Adipocyte (in vitro differentiated cells): Measurements from ENCODE around the gene CAST.

Source experiments
- DNase-seq: peaks from one replicate; pipeline ENCODE4 v3.0.0-alpha.2; 2015; ENCODE audit warnings: low read depth
- H3K27me3 ChIP-seq: replicated peaks from 2 replicates; pipeline ENCODE4 v1.7.0; 2013; ENCODE audit warnings: mild to moderate bottlenecking, low read length, moderate library complexity; ENCODE audit not compliant: control insufficient read depth, insufficient read depth
- H3K36me3 ChIP-seq: 2 replicates; pipeline ENCODE4 v1.7.0; 2013; ENCODE audit warnings: low read length, mild to moderate bottlenecking, moderate library complexity; ENCODE audit not compliant: control insufficient read depth, insufficient read depth, severe bottlenecking
- H3K4me1 ChIP-seq: 2 replicates; pipeline ENCODE4 v1.7.0; 2013; ENCODE audit warnings: mild to moderate bottlenecking, low read length, moderate library complexity; ENCODE audit not compliant: control insufficient read depth, insufficient read depth
- H3K4me3 ChIP-seq: 2 replicates; pipeline ENCODE4 v1.7.0; 2013; ENCODE audit warnings: mild to moderate bottlenecking, low read length, moderate library complexity
- H3K9ac ChIP-seq: 2 replicates; pipeline ENCODE4 v1.7.0; 2013; ENCODE audit warnings: mild to moderate bottlenecking, low read length, moderate library complexity
- H3K9me3 ChIP-seq: 2 replicates; pipeline ENCODE4 v1.7.0; 2013; ENCODE audit warnings: mild to moderate bottlenecking, low read length, moderate library complexity; ENCODE audit not compliant: control insufficient read depth

CAST gene

DNA sequence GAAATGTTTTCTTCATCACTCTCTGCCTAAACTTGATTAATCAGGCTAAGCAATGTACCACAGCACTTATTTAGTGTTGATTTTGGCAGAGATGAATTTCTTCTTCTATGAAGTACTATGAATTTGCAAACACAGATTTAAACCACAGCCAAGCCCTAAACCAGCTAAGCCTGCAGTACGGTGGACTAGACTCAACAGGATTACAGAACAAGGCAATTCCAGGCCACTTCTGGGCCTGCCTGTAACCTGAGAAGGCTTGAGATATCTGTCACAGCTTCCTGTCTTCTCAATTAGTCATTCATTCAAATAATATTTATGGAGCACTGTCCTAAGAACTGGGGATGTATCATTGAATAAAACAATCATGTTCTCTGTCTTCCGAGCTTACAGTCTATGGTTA lies 32.4 kb upstream of the CAST start:
- Histone ChIP-seq H3K36me3 (no peaks in the 10 kb centered on the region), H3K9me3 (no peaks in the 10 kb centered on the region), H3K4me3 (no peak overlapping the region), H3K4me1 (peaks cover 38% of the 10 kb centered on the region), H3K27me3 (no peaks in the 10 kb centered on the region), H3K9ac (no peak overlapping the region)
- peak; percentile 79 for DNase-seq

GRCh38 chr5:96633820-96634219 lies 28.4 kb upstream of the CAST start:
- no peaks in the 10 kb centered on the region for H3K27me3 ChIP-seq
- H3K4me3 ChIP-seq = no peak overlapping the region
- H3K36me3 ChIP-seq = no peaks in the 10 kb centered on the region
- peaks cover 30% of the 10 kb centered on the region for H3K4me1 ChIP-seq
- H3K9ac ChIP-seq = no peak overlapping the region
- DNase-seq = peak; percentile 62
- H3K9me3 ChIP-seq = no peaks in the 10 kb centered on the region

- H3K9ac ChIP-seq = no peak overlapping the region
- DNase-seq = no peak
- no peaks in the 10 kb centered on the region for H3K27me3 ChIP-seq
- no peaks in the 10 kb centered on the region for H3K9me3 ChIP-seq
- peaks cover 25% of the 10 kb centered on the region for H3K4me1 ChIP-seq
- H3K36me3 ChIP-seq = no peaks in the 10 kb centered on the region
- H3K4me3 ChIP-seq = no peak overlapping the region
These were observed 27.3 kb upstream of the CAST start for GRCh38 chr5:96634881-96635280.

- no peaks in the 10 kb centered on the region for H3K9me3 ChIP-seq
- no peak overlapping the region for H3K4me3 ChIP-seq
- H3K9ac ChIP-seq = no peak overlapping the region
- no peaks in the 10 kb centered on the region for H3K27me3 ChIP-seq
- peaks cover 20% of the 10 kb centered on the region for H3K4me1 ChIP-seq
- DNase-seq = no peak
- no peaks in the 10 kb centered on the region for H3K36me3 ChIP-seq
These were observed 26.1 kb upstream of the CAST start for GRCh38 chr5:96636046-96636445.

GRCh38 chr5:96636594-96636993 lies 25.6 kb upstream of the CAST start:
- DNase-seq = no peak
- peaks cover 20% of the 10 kb centered on the region for H3K4me1 ChIP-seq
- H3K9ac ChIP-seq = no peak overlapping the region
- no peaks in the 10 kb centered on the region for H3K9me3 ChIP-seq
- H3K4me3 ChIP-seq = no peak overlapping the region
- no peaks in the 10 kb centered on the region for H3K36me3 ChIP-seq
- no peaks in the 10 kb centered on the region for H3K27me3 ChIP-seq

- Histone ChIP-seq H3K9me3 (no peaks in the 10 kb centered on the region), H3K4me3 (no peak overlapping the region), H3K36me3 (no peaks in the 10 kb centered on the region), H3K9ac (no peak overlapping the region), H3K4me1 (peaks cover 20% of the 10 kb centered on the region), H3K27me3 (no peaks in the 10 kb centered on the region)
- DNase-seq = no peak
These were observed 25.0 kb upstream of the CAST start for GRCh38 chr5:96637196-96637595.

DNA sequence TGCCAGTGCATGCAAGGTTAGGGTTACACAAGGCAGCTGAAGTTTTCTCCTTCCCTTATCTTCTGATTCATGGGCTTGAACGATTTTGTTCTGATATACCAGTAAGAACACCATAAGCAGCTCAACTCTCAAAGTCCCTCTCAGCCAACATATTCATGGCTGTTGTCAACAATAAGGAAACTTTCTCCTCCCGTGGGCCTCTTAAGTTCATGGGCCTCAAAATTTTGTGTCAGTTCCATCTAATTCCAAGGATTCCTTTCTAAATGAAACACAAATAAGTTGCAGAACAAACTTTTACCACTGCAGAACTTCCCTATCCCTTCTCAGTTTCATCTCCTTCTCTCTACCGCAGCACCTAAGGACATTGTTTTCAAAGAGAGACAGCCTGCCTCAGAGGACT lies 23.6 kb upstream of the CAST start:
- H3K4me3 ChIP-seq = no peak overlapping the region
- peaks cover 18% of the 10 kb centered on the region for H3K4me1 ChIP-seq
- H3K27me3 ChIP-seq = no peaks in the 10 kb centered on the region
- peak; percentile 63 for DNase-seq
- H3K36me3 ChIP-seq = no peaks in the 10 kb centered on the region
- H3K9me3 ChIP-seq = no peaks in the 10 kb centered on the region
- H3K9ac ChIP-seq = no peak overlapping the region

- Histone ChIP-seq H3K27me3 (no peaks in the 10 kb centered on the region), H3K36me3 (no peaks in the 10 kb centered on the region), H3K4me1 (peaks cover 9% of the 10 kb centered on the region), H3K9ac (no peak overlapping the region), H3K4me3 (no peak overlapping the region), H3K9me3 (no peaks in the 10 kb centered on the region)
- no peak for DNase-seq
These were observed 21.5 kb upstream of the CAST start for GRCh38 chr5:96640696-96641095.

GRCh38 chr5:96641368-96642280 lies 20.6 kb upstream of the CAST start:
- peaks cover 9% of the 10 kb centered on the region for H3K4me1 ChIP-seq
- no peaks in the 10 kb centered on the region for H3K27me3 ChIP-seq
- no peaks in the 10 kb centered on the region for H3K36me3 ChIP-seq
- H3K9me3 ChIP-seq = no peaks in the 10 kb centered on the region
- DNase-seq = no peak
- no peak overlapping the region for H3K9ac ChIP-seq
- H3K4me3 ChIP-seq = no peak overlapping the region

DNA sequence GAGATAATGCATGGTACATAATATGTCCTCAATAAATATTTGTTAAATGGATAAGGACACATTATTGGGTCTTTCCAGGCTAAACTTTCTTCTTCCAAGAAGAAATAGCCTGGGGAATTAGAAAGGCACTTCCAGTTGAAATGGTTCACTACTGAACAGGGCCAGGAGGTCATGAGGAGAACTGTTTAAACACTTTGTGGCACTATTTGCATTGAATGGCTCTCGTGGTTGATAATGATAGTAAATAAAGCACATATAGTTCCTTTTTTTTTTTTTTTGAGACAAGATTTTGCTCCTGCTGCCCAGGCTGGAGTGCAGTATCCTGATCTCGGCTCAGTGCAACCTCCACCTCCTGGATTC lies 19.9 kb upstream of the CAST start:
- DNase-seq = no peak
- Histone ChIP-seq H3K27me3 (no peaks in the 10 kb centered on the region), H3K9me3 (no peaks in the 10 kb centered on the region), H3K9ac (no peak overlapping the region), H3K4me3 (no peak overlapping the region), H3K4me1 (peaks cover 9% of the 10 kb centered on the region), H3K36me3 (no peaks in the 10 kb centered on the region)

DNA sequence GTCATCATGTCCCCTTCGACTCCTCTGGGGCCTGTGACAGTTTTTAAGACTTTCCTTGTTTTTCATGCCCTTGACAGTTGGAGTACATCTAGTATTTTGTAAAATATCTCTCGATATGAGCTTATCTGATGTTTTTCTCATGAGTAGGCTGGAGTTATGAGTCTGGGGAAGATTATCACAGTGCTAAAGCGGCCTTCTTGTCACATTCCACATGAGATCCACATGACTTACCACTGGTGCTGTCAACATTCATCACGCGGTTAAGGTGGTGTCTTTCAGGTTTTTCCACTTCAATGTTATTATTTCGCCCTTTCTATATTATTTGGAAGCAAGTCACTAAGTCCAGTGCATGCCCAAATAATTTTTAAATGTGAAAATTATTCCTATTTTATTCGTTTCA lies 17.1 kb upstream of the CAST start:
- H3K36me3 ChIP-seq = no peaks in the 10 kb centered on the region
- no peaks in the 10 kb centered on the region for H3K27me3 ChIP-seq
- no peak overlapping the region for H3K9ac ChIP-seq
- H3K4me3 ChIP-seq = no peak overlapping the region
- no peak for DNase-seq
- peaks cover 19% of the 10 kb centered on the region for H3K4me1 ChIP-seq
- H3K9me3 ChIP-seq = no peaks in the 10 kb centered on the region

- Histone ChIP-seq H3K9me3 (no peaks in the 10 kb centered on the region), H3K27me3 (no peaks in the 10 kb centered on the region), H3K36me3 (no peaks in the 10 kb centered on the region), H3K9ac (no peak overlapping the region), H3K4me3 (no peak overlapping the region), H3K4me1 (peaks cover 20% of the 10 kb centered on the region)
- DNase-seq = no peak
These were observed 14.2 kb upstream of the CAST start for GRCh38 chr5:96648023-96648422.
